ACHN (cell line): ENCODE measurements around the gene RHOH.

Source experiments
- DNase-seq: peaks from one replicate; pipeline ENCODE4 v3.0.0-alpha.2; 2015
- in situ Hi-C: cut with HindIII; loops from 2 replicates; pipeline ENCODE4 v1.10.0; 2017; ENCODE audit warnings: low sequenced_read_pairs, low pct_ligation_motif_present, low pct_unique_long_range_greater_than_20kb

The RHOH gene

DNA sequence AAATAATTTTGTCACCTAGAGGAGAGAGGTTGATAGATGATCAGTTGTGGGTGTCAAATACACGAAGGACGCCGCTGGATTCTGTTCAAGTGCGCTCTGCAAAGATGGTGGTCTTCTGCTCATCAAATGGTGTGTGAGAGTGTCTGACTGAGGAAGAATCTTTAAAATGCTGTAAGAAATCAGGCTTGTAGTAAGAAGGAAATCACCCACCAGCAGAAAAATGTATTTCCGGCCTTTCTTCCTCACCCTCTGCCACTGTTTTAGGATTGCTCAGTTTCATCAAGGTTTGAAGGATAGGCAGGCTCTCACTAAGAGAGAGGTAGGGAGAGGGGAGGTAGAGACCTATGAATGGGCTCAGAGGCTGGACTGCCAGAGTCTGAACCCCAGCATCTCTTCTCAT is 28.7 kb downstream of the RHOH start:
- in situ Hi-C loops: no loop called here
- DNase-seq: no peak

DNA sequence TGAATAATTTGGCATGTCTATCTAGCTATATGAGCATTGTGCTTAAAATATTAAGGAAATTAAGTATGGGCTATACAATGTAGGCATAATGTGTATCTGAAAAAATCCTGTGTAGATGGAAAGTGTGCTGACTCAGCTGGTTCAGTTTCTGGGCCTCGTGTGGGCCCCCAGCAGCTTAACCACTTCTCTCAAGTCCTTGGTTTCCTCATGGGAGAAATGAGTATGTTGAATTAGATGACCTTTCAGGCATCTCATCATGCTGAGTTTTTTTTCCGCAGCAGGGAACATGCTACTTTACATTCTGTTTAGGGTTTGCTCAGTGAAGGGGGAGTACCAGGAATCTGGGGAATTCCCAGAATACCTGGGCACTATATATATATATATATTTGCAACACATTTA is 30.5 kb downstream of the RHOH start:
- in situ Hi-C loops: no loop called here
- DNase-seq: no peak

DNA sequence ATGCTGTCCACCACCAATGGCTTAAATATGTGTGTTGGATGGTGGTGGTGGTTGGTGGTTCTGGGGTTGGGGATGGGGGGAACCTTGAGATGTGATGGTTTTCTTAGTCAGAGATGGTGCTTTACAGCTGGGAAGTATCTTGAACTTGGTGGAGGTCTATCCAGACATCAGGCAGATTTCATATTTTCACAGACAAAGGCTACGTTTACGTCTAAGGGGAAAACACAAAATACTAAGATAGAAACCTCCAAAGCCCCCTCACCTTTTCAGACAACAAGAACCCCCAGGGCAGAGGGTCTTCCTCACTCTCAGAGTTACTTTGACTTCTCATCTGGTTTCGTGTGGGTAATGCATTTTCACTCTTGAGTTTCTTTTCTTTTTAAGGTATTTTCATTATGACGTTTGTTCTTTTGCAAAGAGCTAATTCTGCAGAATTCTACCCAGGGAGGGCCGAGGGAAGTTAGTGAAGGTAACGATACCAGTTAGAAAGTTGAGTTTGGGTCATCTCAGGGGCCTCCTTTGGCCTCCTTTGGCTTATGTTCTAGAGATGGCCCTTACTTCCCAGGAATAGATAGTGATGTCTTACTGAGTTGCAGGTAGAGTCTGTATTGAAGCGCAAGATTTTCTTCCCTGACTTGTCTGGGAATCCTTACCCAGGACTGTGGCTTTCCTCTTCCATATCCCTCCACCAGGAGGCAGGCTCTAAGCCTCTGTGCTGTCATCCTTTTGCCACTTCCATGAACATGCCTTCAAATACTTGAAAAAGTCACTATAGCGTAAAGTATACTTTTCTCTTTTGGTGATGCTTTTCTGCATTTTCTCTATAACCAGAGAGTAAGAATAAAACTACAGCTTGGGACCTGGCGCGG is 31.9 kb downstream of the RHOH start:
- in situ Hi-C loops: no loop called here
- DNase-seq: peak; percentile 26

DNA sequence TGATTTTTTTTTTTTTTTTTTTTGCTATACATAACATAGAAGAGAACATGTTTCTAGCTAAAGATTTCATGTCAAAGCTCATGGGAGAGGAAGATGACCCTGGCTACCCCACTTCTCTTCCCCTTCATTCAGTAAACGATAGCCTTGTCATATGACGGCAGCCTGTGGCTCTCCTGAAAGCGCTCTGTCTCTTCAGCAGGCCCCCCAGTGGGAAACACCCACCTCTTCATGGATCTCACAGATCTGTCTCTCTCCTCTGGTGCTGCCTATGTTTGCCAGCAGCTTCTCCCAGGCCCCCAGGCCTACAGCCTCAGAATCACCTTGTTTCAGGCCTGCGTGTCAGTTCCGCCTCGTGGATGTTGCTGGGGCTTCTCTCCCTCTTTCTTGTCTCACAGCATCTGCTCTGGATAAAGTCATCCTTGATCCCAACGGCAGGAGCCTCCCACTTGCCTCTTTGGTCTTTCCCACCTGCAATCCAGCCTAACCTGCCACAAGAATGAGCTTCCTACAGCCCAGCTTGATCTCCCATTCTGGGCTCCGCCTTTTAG is 34.6 kb downstream of the RHOH start:
- DNase-seq: no peak
- in situ Hi-C loops: no loop called here

DNA sequence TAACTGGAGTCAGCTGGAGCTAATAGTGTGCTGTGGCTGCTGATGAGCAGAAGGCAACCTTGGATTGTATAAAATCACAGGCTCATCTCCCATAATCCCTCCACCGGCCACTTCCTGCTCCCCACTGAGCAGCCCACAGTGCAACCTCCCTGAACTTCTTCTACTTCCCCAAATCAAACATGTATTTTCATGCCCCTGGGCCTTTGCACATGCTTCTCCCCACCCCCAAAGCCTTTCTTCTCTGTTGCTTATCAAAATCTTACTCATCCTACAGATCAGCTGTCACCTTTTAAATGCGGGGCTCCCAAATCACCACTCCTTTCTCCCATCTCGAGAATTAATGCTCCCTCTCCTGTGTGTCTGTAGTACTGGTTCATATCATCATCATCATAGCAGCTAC is 35.8 kb downstream of the RHOH start:
- in situ Hi-C loops: no loop called here
- no peak for DNase-seq

DNA sequence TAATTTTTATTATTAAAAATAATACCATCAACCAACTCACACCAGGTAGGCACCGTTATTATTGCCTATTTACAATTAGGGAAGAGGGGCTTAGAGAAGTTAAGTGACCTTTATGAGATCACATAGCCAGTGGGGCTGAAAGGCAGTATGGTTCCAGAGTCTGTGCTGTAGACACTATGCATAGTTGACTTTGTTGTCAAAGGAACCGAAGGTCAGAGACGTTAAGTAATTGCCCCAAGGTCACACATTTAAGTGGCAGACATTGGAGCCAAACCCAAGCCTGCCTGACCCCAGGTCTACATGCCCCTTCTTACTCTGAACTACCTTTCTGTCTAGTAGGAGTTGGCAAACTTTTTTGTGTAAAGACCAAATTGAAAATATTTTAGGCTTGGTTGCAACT is 36.4 kb downstream of the RHOH start:
- in situ Hi-C loops: no loop called here
- DNase-seq: no peak

DNA sequence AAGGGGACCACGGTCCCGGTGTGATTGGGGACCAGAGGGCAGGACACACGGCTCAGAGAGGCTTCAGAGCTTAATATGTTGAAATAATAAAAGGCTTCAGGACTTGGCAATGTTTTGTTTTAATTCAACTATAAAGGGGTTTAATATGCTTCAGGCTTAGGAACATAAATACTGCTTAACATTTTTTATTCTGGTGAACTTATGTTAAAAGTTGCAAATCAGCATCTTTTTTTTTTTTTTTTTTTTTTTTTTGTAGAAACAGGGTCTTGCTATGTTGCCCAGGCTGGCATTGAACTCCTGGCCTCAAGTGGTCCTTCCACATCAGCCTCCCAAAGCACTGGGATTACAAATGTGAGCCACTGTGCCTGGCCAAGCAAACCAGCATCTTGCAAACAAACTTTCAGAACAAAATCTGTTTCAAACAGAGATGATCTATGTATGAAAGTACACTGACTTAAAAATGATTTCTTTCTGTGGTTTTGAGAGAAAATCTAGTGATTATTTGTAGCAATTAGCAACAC is 37.7 kb downstream of the RHOH start:
- DNase-seq: no peak
- in situ Hi-C loops: no loop called here

DNA sequence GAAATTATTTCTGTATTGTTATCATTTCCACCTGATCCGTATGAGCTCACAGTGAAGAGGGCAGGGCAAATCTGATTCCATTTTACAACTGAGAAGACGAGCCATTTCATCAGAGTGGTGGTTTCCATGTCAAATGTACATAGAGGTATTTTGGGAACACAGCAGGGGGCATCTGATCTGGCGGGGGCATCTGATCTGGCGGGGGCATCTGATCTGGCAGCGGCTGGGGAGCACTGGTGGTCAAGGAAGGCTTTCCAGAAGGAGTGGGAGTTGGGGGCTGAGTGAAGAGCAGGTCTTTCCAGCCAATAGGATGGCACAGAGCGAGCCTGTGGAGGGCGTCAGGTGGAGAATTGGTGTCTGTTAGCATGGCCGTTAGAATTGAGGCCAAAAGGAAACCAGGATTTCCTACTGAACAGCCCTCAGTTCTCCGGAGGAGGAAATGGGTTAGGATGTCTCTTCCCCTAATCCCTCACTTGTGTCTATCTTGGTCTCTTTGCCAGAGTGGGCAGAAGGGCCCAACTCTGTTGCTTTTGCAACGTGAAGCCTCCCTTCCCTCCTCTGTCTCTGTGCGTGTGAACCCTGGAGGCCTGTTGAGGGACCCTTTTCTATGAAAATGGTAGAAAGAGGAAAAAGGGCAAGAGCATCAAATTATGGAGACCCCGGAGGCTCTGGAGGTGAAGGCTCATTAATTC is 41.3 kb downstream of the RHOH start:
- in situ Hi-C loops: no loop called here
- no peak for DNase-seq

DNA sequence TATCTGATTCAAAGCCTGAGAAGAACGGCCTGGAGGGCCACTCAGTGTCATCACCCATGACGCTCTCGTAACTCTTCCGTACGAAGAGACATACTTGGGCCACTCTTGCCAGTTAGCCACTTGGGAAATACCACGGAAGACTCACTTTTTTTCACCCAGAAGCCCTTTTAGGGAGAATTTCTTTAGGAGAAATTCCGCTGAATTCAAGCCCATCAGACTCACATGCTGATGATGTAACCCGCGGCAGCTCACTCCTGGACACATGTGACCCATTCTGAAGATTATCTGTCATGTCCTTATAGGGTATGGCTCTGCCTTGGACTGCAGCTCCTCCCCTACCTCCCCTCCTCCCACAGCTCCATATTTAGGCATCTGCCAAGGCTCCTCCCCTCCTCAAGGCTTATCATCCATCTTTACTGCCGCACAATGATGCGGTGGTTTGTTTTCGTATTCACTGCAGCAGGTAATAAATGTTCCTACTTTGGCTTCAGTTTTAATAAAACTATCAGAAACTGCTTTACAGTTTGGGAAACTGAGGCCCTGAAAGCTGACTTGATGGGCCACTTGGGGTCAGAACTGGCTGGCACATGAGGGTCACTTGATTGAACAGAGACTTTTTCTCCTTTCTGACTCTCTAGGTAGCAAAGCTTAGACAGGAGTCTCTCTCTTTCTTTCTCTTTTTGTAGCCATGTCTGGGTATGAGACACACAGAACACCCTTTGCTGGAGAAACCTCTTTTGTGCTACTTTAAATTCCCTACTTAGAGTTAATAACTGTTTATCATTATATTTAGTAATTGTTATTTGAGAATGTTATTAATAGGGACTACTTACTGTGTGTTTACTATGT is 42.1 kb downstream of the RHOH start:
- in situ Hi-C loops: no loop called here
- DNase-seq: no peak

DNA sequence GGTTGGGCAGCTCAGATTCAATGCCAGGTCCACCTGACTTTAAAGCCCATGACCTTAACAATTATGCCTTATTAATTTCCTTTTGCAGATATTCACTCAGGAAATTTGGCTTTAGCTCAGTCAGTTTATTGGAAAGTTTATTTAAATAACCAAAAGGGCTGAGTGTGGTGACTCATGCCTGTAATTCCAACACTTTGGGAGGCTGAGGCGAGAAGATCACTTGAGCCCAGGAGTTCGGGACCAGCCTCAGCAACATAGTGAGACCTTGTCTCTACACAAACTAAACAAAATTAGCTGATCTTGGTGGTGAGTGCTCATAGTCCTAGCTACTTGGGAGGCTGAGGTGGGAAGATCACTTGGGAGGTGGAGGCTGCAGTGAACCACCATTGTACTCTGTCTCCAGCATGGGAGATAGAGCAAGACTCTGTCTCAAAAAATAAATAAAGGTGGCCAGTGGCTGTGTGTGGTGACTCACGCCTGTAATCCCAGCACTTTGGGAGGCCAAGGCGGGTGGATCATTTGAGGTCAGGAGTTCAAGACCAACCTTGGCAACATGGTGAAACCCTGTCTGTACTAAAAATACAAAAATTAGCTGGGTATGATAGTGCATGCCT is 43.3 kb downstream of the RHOH start:
- in situ Hi-C loops: no loop called here
- DNase-seq: no peak

DNA sequence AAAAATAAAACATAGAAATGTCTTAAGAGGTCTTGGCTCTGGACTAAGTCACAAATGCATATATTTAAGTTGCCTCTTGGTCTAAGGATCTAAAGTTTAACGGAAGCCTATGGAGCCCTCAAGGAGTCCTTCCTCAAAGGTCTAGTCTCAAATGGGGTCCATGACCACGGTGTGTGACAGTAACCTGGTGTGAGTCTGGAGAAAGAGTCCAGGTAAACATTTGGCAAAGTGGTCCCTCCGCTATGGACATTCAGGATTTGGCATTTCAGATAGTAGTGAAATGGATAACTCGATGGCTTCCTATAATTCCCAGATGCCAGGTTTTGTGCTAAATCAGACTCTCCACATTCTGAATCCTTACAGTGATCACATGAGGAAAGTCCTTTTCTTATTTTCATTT is 44.2 kb downstream of the RHOH start:
- in situ Hi-C loops: no loop called here

DNA sequence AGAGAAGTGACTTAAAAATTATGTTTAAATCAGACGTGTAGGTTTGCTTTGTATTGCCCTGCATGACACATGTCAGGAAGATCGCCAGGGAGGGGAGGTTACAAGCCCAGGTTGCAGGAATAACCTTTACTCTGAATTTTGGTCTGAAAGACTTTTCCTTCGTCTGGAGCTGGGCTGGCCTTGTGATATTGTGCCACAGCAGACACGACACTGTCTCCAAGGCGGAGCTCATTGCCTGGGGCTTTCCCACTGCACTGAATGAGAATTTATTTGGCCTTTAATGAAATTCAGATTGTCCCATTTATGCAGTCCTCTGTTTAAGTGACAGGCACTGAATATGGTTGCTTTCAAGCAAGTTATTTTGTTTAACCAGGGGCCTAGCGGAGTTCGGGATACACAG is 45.1 kb downstream of the RHOH start:
- in situ Hi-C loops: no loop called here
- no peak for DNase-seq

More for the DNA sequence above, 44.2 kb downstream of the RHOH start:
- no peak for DNase-seq

DNA sequence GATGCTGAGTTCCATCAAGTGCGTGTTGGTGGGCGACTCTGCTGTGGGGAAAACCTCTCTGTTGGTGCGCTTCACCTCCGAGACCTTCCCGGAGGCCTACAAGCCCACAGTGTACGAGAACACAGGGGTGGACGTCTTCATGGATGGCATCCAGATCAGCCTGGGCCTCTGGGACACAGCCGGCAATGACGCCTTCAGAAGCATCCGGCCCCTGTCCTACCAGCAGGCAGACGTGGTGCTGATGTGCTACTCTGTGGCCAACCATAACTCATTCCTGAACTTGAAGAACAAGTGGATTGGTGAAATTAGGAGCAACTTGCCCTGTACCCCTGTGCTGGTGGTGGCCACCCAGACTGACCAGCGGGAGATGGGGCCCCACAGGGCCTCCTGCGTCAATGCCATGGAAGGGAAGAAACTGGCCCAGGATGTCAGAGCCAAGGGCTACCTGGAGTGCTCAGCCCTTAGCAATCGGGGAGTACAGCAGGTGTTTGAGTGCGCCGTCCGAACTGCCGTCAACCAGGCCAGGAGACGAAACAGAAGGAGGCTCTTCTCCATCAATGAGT is 46.6 kb downstream of the RHOH start:
- DNase-seq: no peak
- in situ Hi-C loops: no loop called here

DNA sequence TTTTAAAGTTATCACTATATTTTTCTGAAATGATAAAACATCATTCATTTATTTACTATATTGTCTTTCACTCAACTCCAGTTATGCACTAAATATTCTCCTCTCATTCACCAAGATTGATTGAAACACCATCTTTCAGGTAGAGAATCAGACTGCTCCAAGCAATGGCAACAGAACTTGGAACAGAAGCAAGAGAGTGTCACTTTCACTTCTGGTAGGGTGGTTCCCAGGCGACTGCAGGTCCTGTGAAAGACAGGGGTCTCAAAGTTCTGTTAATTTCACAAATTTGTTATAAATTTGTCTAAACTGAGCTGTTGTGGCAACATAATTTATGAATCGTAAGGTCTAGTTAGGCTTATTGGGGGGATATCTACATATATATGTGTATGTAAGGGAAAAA is 47.8 kb downstream of the RHOH start:
- no peak for DNase-seq
- in situ Hi-C loops: no loop called here

DNA sequence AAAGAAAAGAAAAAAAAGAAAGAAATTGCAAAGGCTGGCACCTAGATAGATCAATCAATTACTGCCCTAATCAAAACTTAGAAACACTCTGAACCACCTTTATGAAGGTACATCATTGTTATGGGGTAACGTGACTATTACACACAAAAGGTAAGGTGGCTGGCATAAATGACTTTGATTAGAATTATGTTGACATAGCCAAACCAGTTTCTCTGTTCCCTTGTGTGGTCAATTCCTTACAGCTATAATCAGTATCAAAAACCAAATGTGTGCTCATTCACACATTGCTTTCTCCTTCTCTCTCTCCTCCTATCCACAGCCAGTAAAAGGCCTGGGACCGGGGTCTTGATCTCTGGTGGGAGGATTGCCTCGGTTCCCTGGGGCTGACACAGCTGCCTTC is 48.7 kb downstream of the RHOH start:
- no peak for DNase-seq
- in situ Hi-C loops: no loop called here

DNA sequence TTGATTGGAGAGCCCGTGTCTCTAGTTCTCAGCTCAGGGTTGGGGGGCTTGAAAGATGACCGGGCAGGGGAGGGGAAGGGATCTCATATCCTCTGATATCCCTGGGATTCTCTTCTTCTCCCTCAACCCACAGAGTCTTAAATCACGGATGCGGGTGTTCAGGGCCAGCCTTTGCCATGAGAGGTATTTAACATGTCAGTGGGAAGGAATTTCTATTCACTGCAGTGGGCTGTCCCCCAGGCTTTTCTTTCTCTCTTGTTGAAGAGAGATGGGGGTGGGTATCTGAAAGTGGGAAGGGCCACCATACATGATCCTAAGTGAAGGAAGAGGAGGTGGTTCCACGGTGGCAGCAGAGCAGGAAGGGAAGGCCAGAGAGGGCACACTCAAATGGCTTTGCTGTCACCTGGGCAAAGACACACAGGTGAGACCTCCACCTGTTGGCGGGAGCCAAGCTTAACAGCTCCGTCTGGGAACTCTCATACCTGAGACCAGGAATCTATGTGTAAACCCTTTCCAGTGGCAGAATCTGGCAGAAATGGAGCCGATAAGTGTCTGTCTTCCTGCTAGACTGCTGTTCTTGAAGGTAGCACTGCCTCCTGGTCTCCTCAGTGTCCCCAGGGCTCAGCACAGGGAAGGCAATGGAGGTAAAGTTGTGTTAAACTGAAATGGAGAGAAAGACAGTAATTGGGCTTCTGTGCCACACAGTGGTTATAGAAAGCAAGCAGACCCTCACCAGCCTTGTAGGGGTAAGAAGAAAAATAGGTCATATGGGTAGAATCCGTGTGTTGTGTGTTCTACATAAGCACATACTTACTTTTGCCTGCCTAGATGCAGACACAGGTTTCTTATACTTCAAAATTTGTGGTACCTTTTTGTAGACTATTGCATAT is 49.4 kb downstream of the RHOH start:
- in situ Hi-C loops: no loop called here
- DNase-seq: no peak

DNA sequence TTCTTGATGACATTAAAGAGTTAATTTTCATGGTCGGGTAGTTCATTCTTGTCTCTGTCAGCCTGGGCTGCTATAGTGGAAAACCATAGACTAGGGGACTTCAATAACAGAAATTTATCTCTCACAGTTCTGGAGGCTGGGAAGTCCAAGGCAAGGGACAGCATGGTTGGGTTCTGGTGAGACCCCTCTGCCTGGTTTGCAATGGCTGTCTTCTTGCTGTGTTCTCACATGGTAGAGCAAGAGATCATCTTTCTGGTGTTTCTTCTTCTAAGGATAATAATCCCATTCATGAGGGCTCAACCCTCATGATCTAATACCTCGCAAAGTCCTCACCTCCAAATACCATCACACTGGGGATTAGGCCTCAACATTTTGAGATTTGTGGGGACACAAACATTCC is 50.1 kb downstream of the RHOH start:
- no peak for DNase-seq
- in situ Hi-C loops: no loop called here
